Kasumi-1 (cell line): ENCODE measurements around the gene ADAMTS18.

Experiments used
- DNase-seq, 2 experiments: peaks; one replicate each; lab custom pipeline; 2025; lab: John Stamatoyannopoulos, UW

The ADAMTS18 gene

DNA sequence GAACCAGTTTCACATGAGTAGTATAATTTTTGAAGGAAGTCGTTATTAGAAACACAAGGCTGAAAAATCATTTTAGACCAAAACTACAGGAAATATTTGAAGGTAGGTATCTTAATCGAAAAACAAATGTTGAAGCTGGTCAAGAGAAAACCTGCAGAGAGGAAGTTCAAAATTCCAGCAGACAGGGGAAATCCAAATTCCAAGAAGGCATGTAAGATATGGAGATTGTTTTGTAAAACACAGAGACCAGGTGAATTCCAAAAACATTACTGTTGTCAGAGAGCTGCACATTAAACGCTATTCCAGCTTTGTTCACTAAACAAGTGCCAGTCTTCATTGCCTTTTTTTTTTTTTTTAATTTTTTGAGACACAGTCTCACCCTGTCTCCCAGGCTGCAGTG lies 38.4 kb downstream of the ADAMTS18 start:
- no peak for DNase-seq

DNA sequence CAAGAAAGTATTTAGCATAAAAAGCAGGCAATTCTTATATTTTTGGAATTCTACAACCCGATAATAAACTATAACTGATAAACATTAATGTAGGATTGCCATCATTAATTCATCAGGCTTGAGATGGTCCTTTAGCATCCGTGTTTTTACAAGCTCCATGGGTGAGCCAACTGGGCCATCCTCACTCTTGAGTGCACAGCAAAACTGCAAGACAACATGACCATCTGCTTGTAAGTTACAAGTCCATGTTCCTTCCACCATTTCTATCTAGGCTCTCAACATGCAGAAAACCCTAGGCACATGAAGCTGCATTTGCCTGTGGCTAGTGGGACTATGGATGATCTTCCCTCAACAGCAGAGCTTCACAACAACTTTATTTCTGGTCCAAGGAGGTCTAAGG lies 40.1 kb downstream of the ADAMTS18 start:
- no peak for DNase-seq

DNA sequence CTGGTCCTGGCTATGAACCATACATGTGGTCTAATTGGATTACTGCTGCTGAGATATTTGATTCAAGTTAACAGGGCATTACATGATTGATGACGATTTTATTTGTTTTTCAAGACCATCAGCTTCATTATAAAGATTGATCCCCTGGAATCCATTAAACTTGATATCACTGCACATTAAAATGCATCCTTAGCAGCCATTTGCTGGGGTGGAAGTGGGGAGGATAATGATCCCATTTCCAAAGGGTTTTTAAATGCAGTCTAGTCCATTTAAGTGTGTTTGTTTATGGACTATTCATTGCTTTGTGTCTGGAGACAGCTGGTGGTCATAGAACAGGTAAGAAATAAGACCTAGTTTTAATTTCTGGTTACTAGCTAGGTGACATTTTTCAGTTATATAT lies 40.9 kb downstream of the ADAMTS18 start:
- no peak for DNase-seq

GRCh38 chr16:77387815-77388209 lies 47.0 kb downstream of the ADAMTS18 start:
- DNase-seq = no peak

DNA sequence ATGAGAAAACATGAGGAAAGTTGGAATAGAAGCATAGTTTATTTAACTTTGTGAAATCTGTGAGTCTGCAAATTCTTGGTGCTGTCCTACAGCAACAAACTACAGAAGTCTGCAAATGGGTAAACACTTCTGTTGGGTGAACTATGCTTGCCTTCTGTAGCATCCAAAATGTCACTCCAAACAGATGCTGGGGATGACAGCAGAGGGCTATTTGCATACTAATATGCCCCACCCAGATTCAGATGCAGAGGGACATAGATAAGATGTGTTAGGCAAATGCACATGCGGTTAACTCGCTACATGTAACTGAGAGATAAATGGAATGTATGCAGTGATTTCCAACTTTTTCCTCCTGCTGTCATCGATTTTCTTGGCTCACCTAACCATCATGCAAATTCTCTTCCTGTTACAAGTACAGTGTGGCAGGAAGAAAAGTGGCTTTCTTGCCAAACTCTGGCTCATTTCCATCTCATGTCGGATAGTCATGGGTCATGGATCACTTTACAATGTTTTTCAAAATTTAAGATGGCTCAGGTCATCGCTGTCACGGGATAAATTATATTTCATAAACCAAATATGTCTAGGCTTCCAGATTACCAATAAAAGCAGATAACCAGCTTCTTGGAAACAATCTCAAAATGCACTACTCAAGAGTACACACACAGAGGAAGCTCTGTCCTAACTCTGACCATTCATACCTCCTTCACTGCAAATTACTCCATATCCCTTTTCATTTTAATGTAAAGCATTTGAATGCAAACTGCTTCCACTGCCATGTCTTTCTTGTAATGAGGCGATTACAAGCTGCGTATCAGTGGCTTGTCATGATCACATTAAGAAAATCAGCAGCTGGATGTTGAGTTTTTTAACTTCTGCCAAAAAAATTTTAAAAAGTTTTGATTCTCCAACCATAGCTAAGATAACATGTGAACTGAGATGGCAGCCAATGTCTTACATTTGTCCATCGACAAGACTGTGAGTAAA lies 47.7 kb downstream of the ADAMTS18 start:
- DNase-seq = no peak

DNA sequence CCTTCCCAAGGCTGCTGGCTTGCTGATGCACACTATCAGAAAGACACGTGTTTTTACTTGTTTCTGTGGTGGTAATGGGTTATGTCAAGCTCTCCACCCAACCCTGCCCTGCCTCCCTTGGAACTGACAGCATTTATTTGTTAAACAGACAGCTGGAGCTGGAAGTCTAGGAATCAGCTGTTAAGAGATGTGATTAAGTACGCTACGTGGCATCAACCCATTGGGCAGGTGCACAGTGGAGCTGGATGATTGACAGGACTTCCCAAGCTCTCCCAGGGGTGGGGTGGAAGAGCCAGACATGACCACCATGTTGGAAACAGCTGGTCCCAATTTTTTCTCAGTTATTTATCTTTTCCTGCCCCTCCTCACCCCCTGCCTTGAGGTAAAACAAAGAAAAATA lies 49.4 kb downstream of the ADAMTS18 start:
- no peak for DNase-seq

- DNase-seq = no peak
These were observed 51.1 kb downstream of the ADAMTS18 start for GRCh38 chr16:77383606-77384187.

- DNase-seq = no peak
These were observed 58.5 kb downstream of the ADAMTS18 start for GRCh38 chr16:77376358-77376757.

- DNase-seq = no peak
These were observed 59.4 kb downstream of the ADAMTS18 start for GRCh38 chr16:77375396-77375795.

- DNase-seq = no peak
These were observed 60.5 kb downstream of the ADAMTS18 start for GRCh38 chr16:77374384-77374783.

GRCh38 chr16:77373726-77374125 lies 61.1 kb downstream of the ADAMTS18 start:
- DNase-seq = no peak

DNA sequence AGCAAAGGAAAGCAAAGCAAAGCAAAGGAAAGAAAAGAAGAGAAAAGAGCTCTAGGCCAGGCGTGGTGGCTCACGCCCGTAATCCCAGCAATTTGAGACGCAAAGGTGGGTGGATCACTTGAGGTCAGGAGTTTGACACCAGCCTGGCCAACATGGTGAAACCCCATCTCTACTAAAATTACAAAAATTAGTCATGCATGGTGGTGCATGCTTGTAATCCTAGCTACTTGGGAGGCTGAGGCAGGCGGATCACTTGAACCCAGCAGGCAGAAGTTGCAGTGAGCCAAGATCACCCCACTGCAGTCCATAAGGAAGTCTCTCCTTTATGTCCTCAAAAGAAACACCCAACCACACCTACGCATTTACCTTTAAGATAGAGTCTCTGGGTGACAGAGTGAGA lies 70.1 kb downstream of the ADAMTS18 start:
- DNase-seq = no peak

GRCh38 chr16:77359065-77359502 lies 75.8 kb downstream of the ADAMTS18 start:
- no peak for DNase-seq

- DNase-seq = no peak
These were observed 81.1 kb downstream of the ADAMTS18 start for GRCh38 chr16:77353587-77354263.

GRCh38 chr16:77344341-77344740 lies 90.5 kb downstream of the ADAMTS18 start:
- DNase-seq = no peak

DNA sequence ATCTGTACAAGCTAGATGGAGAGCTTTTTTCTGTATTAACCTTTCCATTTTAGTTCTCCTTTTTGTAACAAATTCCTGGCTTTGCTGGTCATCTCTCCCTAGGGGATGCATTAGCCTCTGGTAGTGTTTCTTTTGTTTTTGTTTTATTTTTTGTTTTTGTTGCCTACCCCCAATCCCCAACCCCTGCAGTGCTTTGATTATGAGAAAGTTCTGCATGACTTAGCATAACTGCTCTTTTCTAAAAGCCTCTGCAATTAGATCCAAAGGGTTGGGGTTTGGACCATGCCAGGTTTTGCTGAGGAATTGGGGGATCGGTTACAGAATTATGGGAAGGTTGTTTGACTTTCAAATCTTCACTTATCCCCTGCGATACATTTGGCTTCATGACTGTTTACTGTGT lies 98.2 kb downstream of the ADAMTS18 start:
- DNase-seq = no peak

DNA sequence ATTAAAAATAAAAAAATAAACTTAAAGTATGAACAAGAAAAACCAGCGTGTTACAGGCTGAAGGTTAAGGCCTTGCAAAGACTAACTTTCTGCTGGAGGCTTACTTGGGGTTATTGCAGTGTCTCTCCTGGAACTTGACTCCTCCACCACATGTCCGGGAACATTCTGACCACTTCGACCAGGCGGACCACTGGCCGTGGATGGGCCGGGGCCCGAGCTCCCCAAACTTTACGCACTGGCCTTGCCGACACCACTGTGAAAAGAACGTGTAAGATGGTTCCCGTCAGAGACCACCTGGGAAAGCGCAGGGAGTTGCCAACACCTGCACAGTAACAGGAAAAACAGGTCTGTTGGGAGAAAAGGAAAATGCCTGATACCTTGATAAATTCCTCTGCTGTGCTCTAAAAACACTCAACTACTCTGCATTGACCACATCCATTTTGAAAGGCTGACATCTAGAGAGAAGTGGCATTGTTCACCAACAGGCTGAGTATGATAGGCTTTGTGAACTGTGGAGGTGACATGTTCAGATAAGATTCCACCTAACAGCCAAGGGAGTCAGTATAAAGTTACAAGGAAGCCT lies 99.1 kb downstream of the ADAMTS18 start:
- DNase-seq = no peak

GRCh38 chr16:77332792-77333191 lies 102.0 kb downstream of the ADAMTS18 start:
- no peak for DNase-seq

- no peak for DNase-seq
These were observed 102.8 kb downstream of the ADAMTS18 start for GRCh38 chr16:77331802-77332586.

GRCh38 chr16:77331043-77331442 lies 103.8 kb downstream of the ADAMTS18 start:
- DNase-seq = no peak

- DNase-seq = no peak
These were observed 104.3 kb downstream of the ADAMTS18 start for GRCh38 chr16:77330332-77331042.
